Measurements from ENCODE around the gene WFIKKN2. TPM values are rescaled to one million over a fixed set of nuclear protein-coding genes. Genes with fewer than 3 reads are reported as not detected.

Gene WFIKKN2
- total and polyA plus RNA-seq, 2 experiments from 2014 or later = 0.50 TPM; not detected in 1

- WGBS (ENCODE audit: low lambda C conversion rate, missing lambda C conversion rate) = 89% methylated on average over 5 of the region's 5 CpGs
- no peaks in the 10 kb centered on the region for H3K27me3 ChIP-seq
- no peaks in the 10 kb centered on the region for H4K20me1 ChIP-seq (ENCODE audit: insufficient read depth, poor library complexity, severe bottlenecking)
- no peak overlapping the region for H3K27ac ChIP-seq
- no peak for DNase-seq (ENCODE audit: low spot score)
- peaks cover 2% of the 10 kb centered on the region for H3K4me1 ChIP-seq (ENCODE audit: insufficient read depth)
- H3K9me2 ChIP-seq (replicated peaks; ENCODE audit: insufficient read depth) = no peaks in the 10 kb centered on the region
- TF ChIP-seq CTCF (IDR thresholded peaks at IDR 0.05; ENCODE audit: poor library complexity) (no peak), EZH2 (IDR thresholded peaks at IDR 0.05; ENCODE audit: borderline replicate concordance) (no peak), EZH2phosphoT487 (IDR thresholded peaks at IDR 0.05; ENCODE audit: low read depth, severe bottlenecking, unreplicated experiment) (no peak)
- H3K9me3 ChIP-seq (ENCODE audit: low read depth) = no peaks in the 10 kb centered on the region
- no peak overlapping the region for H2AFZ ChIP-seq
- no peaks in the 10 kb centered on the region for H3K36me3 ChIP-seq (replicated peaks; ENCODE audit: insufficient read depth, low read depth)
- H3K4me2 ChIP-seq = no peak overlapping the region
- H3K4me3 ChIP-seq = no peak overlapping the region
- no peaks in the 10 kb centered on the region for H3K79me2 ChIP-seq
Observed at GRCh38 chr17:50807675-50808074, 27.7 kb upstream of the WFIKKN2 start.

DNA sequence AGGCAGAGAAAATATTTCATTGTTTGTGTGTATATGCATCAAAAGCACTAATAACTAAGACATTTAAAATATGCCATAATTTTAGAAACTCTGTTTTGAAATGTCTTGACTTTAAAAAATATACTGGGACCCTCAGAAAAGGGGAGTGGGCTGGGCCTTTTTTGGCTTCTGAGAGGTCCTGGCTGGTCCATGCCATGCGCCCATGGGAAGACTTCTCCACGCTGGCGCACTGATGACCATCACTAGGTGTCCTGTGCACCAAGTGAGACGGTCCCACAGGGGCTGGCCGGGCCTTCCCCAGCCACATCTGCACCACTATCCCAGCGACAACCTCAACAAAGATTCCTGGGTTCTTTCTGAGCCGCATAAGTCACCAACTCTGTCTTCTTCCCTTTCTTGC is 27.0 kb upstream of the WFIKKN2 start:
- H3K4me2 ChIP-seq = no peak overlapping the region
- H3K79me2 ChIP-seq = no peaks in the 10 kb centered on the region
- 97% methylated on average over 7 of the region's 7 CpGs for WGBS (ENCODE audit: low lambda C conversion rate, missing lambda C conversion rate)

DNA sequence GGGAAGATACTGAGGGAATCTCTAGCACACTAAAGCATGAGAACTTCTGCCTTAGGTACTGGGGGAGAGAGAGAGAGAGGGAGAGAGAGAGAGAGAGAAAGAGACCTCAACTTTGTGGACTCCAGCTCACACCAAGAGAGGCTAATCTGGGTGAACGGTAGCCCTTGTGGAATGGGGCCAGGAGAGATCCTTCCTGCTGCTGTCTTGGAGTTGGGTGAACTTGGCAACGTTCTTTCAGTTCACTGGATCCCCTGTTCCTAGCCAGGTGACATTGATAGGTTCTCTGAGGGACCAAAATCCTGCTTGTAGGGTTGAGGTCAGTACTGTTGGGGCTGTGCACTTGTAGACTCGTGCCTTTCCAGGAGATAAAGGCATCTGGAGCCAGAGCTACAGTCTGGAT is 26.5 kb upstream of the WFIKKN2 start:
- H3K27me3 ChIP-seq = no peaks in the 10 kb centered on the region
- WGBS (ENCODE audit: low lambda C conversion rate, missing lambda C conversion rate) = 89% methylated on average over 3 of the region's 3 CpGs
- no peaks in the 10 kb centered on the region for H3K9me3 ChIP-seq (ENCODE audit: low read depth)
- H3K4me1 ChIP-seq (ENCODE audit: insufficient read depth) = no peaks in the 10 kb centered on the region
- no peak overlapping the region for H3K4me3 ChIP-seq
- H3K36me3 ChIP-seq (replicated peaks; ENCODE audit: insufficient read depth, low read depth) = no peaks in the 10 kb centered on the region
- H4K20me1 ChIP-seq (ENCODE audit: insufficient read depth, poor library complexity, severe bottlenecking) = no peaks in the 10 kb centered on the region
- no peak overlapping the region for H3K27ac ChIP-seq
- H3K9me2 ChIP-seq (replicated peaks; ENCODE audit: insufficient read depth) = no peaks in the 10 kb centered on the region
- TF ChIP-seq EZH2 (IDR thresholded peaks at IDR 0.05; ENCODE audit: borderline replicate concordance) (no peak), CTCF (IDR thresholded peaks at IDR 0.05; ENCODE audit: poor library complexity) (no peak), EZH2phosphoT487 (IDR thresholded peaks at IDR 0.05; ENCODE audit: low read depth, severe bottlenecking, unreplicated experiment) (no peak)
- H3K4me2 ChIP-seq = no peak overlapping the region
- no peak overlapping the region for H2AFZ ChIP-seq
- no peak for DNase-seq (ENCODE audit: low spot score)
- no peaks in the 10 kb centered on the region for H3K79me2 ChIP-seq

More for the DNA sequence above, 27.0 kb upstream of the WFIKKN2 start:
- H4K20me1 ChIP-seq (ENCODE audit: insufficient read depth, poor library complexity, severe bottlenecking) = no peaks in the 10 kb centered on the region
- H3K27me3 ChIP-seq = no peaks in the 10 kb centered on the region
- no peak for TF ChIP-seq EZH2phosphoT487 (IDR thresholded peaks at IDR 0.05; ENCODE audit: low read depth, severe bottlenecking, unreplicated experiment)
- TF ChIP-seq EZH2 (IDR thresholded peaks at IDR 0.05; ENCODE audit: borderline replicate concordance) = no peak
- no peak for TF ChIP-seq CTCF (IDR thresholded peaks at IDR 0.05; ENCODE audit: poor library complexity)
- H3K27ac ChIP-seq = no peak overlapping the region
- H2AFZ ChIP-seq = no peak overlapping the region
- DNase-seq (ENCODE audit: low spot score) = no peak
- H3K9me2 ChIP-seq (replicated peaks; ENCODE audit: insufficient read depth) = no peaks in the 10 kb centered on the region
- no peaks in the 10 kb centered on the region for H3K36me3 ChIP-seq (replicated peaks; ENCODE audit: insufficient read depth, low read depth)
- H3K4me3 ChIP-seq = no peak overlapping the region
- H3K9me3 ChIP-seq (ENCODE audit: low read depth) = no peaks in the 10 kb centered on the region
- no peaks in the 10 kb centered on the region for H3K4me1 ChIP-seq (ENCODE audit: insufficient read depth)

GRCh38 chr17:50813583-50813982 is 21.8 kb upstream of the WFIKKN2 start:
- Histone ChIP-seq H2AFZ (no peak overlapping the region), H4K20me1 (ENCODE audit: insufficient read depth, poor library complexity, severe bottlenecking) (no peaks in the 10 kb centered on the region), H3K27ac (no peak overlapping the region), H3K4me2 (no peak overlapping the region), H3K9me2 (replicated peaks; ENCODE audit: insufficient read depth) (no peaks in the 10 kb centered on the region), H3K79me2 (no peaks in the 10 kb centered on the region), H3K4me3 (no peak overlapping the region), H3K36me3 (replicated peaks; ENCODE audit: insufficient read depth, low read depth) (no peaks in the 10 kb centered on the region), H3K9me3 (ENCODE audit: low read depth) (no peaks in the 10 kb centered on the region), H3K4me1 (ENCODE audit: insufficient read depth) (peaks cover 4% of the 10 kb centered on the region), H3K27me3 (no peaks in the 10 kb centered on the region)
- no peak for TF ChIP-seq EZH2phosphoT487 (IDR thresholded peaks at IDR 0.05; ENCODE audit: low read depth, severe bottlenecking, unreplicated experiment)
- no peak for TF ChIP-seq CTCF (IDR thresholded peaks at IDR 0.05; ENCODE audit: poor library complexity)
- no peak for TF ChIP-seq EZH2 (IDR thresholded peaks at IDR 0.05; ENCODE audit: borderline replicate concordance)
- no peak for DNase-seq (ENCODE audit: low spot score)

Data from hepatocyte (in vitro differentiated cells).